Spleen (tissue), 7 donors: ENCODE data around the gene STXBP5.

Experiments
- POLR2A ChIP-seq, 3 donors: fragments of 450-650 bp; IDR thresholded peaks; one replicate each; pipeline ENCODE4 v1.5.1; 2017; ENCODE audit warnings: antibody characterized with exemption in 3 of 3, mild to moderate bottlenecking in 1 of 3
- POLR2AphosphoS5 ChIP-seq, 3 donors: sonication (generic); formaldehyde crosslinking; IDR thresholded peaks; one replicate each; pipeline ENCODE4 v1.5.1; 2017; ENCODE audit warnings: antibody characterized with exemption in 3 of 3
- TF ChIP-seq, protein P1 (sequence below), 11 experiments: fragments of 200-600 bp in 7 of 11; fragments of 450-650 bp in 4 of 11; sonication (generic) in 4 of 11; IDR thresholded peaks in 8 of 11; conservative IDR thresholded peaks in 3 of 11; 1 replicate in 7 of 11; 2 replicates in 4 of 11; pipeline versions ENCODE4 v1.4.0 to v1.8.0; 2016 to 2021; ENCODE audit warnings: antibody characterized with exemption in 11 of 11, inconsistent platforms in 4 of 11, mild to moderate bottlenecking in 1 of 11
- donor health status: DM: no; HTN: no; CAD: no; lungs with moderate emphysema.
- donor health status: DM: no; HTN: no; CAD: no.
- donor health status: DM: no; HTN: no; CAD: no.

DNA sequence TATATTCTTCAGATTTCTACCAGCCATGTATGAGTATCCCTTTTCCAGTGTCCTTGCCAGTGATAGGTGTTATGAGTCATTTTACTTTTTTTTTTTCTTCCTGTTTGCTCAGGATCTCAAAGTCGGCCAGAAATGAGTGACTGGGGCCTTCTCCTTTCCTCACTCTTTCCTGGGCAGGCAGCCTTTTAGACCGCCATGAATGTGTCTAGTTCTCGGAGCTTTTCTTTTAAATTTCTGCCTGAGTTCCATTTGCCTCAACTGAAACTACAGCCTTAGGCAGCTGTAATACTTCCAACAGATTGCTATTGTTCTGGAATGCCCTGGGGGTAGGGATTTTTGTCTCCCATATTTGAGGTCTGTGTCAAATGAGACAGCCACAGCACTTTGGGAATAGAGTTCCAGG lies 83.7 kb downstream of the STXBP5 start:
- TF ChIP-seq, protein P1, sequence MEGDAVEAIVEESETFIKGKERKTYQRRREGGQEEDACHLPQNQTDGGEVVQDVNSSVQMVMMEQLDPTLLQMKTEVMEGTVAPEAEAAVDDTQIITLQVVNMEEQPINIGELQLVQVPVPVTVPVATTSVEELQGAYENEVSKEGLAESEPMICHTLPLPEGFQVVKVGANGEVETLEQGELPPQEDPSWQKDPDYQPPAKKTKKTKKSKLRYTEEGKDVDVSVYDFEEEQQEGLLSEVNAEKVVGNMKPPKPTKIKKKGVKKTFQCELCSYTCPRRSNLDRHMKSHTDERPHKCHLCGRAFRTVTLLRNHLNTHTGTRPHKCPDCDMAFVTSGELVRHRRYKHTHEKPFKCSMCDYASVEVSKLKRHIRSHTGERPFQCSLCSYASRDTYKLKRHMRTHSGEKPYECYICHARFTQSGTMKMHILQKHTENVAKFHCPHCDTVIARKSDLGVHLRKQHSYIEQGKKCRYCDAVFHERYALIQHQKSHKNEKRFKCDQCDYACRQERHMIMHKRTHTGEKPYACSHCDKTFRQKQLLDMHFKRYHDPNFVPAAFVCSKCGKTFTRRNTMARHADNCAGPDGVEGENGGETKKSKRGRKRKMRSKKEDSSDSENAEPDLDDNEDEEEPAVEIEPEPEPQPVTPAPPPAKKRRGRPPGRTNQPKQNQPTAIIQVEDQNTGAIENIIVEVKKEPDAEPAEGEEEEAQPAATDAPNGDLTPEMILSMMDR (IDR thresholded peaks at IDR 0.05 in 8 of 11, conservative IDR thresholded peaks at IDR 0.05 in 3 of 11) = no peak
- no peak for TF ChIP-seq POLR2A (IDR thresholded peaks at IDR 0.05)
- no peak for TF ChIP-seq POLR2AphosphoS5 (IDR thresholded peaks at IDR 0.05)
